ENCODE data around the gene GPR171. TPM values are rescaled to one million over a fixed set of nuclear protein-coding genes. Genes with fewer than 3 reads are reported as not detected.

GPR171 gene
- total and polyA plus RNA-seq, 4 experiments from 2014 or later, result 116 to 156 (median 126) TPM

DNA sequence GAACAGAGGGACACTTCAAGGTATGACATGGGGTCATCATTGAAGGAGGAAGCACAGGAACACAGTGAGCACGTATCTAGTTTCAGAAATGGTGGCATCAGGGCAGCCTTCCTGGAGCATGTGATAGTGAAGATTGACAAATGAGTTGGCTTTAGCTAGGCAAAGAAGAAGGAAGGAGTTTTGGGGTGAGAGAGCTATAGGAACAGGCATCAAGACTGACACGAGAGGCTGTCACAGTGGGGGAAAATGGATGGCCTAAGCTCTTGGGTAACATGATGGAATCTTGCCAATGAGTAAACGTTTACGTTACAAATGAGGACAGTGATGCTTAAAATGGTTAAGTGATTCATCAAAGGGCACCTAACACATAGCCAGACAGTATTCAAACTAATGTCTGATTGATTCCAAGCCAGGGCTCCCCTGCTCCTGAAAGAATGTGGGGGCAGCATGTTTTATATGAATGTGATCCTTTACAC, 23.1 kb upstream of the GPR171 start:
- ChIA-PET CTCF (ENCODE audit: partially characterized antibody) (interaction anchor here (0.9 to 8.4 kb wide), 11 partner anchors 8 to 613 kb away, joined by 3 to 200 read pairs (median 7); partner anchors contain the start of genes GPR171 and P2RY14), POLR2A (ENCODE audit: partially characterized antibody) (no interaction called here)
- peaks cover 26 to 42% (median 34%) of the 10 kb centered on the region in 4 donors for H3K4me1 Mint-ChIP-seq
- DNase-seq, result no peak
- H3K4me3 ChIP-seq (ENCODE audit: low read length in 2 of 2), result no peak overlapping the region
- H3K4me3 Mint-ChIP-seq, result peak overlapping the region in 3 of 8 donors; percentile 10 to 20 (median 10)
- H3K27me3 ChIP-seq (ENCODE audit: insufficient read depth, low read length), result no peaks in the 10 kb centered on the region
- peaks cover 23% of the 10 kb centered on the region for H3K4me1 ChIP-seq (ENCODE audit: insufficient read depth, low read length)
- peaks cover 1 to 11% (median 6%) of the 10 kb centered on the region in 8 donors for H3K9me3 Mint-ChIP-seq
- peak overlapping the region; percentile 49 to 89 (median 67) for H3K27ac Mint-ChIP-seq
- peak overlapping the region; percentile 6 for H3K27ac ChIP-seq (ENCODE audit: low read depth, low read length)
- H3K36me3 Mint-ChIP-seq, result peaks cover 0 to 15% of the 10 kb centered on the region in 2 donors
- no peaks in the 10 kb centered on the region for H3K27me3 Mint-ChIP-seq
- no peaks in the 10 kb centered on the region for H3K36me3 ChIP-seq (ENCODE audit: insufficient read depth, low read length)
- no peaks in the 10 kb centered on the region for H3K9me3 ChIP-seq (ENCODE audit: control insufficient read depth in 1 of 2, low read length in 2 of 2)
- intact Hi-C loops (cut with micrococcal nuclease), result no loop called here

DNA sequence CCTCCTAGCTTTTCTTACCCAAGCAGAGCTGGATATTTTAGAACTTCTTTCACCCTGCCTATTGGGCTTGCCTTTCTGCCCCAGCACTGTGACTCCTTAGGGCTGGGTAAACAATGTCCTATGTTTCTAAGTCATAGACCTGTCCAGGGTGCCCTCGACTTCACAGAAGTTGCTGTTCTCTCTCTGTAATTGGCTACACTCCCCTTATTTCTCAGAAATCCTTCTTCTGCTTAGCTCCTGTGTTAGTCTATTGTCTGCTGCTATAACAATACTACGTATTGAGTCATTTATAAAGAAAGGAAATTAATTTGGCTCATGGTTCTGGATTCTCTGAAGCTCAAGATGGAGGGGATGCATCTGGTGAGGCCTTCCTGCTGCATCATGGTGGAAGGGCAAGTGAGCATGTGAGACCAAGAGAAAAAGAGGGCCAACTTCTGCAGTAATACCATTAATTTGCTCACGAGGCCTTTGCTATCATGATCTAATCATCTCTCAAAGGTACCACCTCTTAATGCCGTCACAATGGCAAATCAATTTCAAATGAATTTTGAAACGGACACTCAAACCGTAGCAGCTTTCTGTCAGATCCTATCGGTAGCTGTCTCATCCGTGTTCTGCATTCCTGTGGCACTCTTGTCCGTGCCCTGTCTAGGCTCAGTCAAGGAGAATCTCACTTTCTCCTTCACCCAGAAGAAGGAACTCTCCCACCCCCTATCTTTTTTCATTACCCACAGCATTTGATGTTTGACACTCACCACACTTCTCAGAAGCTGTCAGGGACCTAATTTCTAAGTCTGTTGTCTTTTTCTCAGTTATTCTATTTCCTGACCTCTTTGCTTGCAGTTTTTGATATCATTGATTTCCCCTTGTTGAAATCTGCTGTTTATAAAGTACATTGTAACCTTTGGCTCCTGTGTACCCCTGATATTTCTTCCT, 22.3 kb upstream of the GPR171 start:
- Mint-ChIP-seq H3K4me1 (peaks cover 19 to 34% (median 26%) of the 10 kb centered on the region in 4 donors), H3K9me3 (peaks cover 2 to 15% (median 6%) of the 10 kb centered on the region in 8 donors), H3K27ac (peak overlapping the region; percentile 49 to 89 (median 83)), H3K27me3 (no peaks in the 10 kb centered on the region), H3K36me3 (peaks cover 0 to 20% of the 10 kb centered on the region in 2 donors), H3K4me3 (peak overlapping the region in 3 of 8 donors; percentile 10 to 13 (median 10))
- H3K36me3 ChIP-seq (ENCODE audit: insufficient read depth, low read length), result no peaks in the 10 kb centered on the region
- no peak overlapping the region for H3K4me3 ChIP-seq (ENCODE audit: low read length in 2 of 2)
- no peaks in the 10 kb centered on the region for H3K9me3 ChIP-seq (ENCODE audit: control insufficient read depth in 1 of 2, low read length in 2 of 2)
- peaks cover 16% of the 10 kb centered on the region for H3K4me1 ChIP-seq (ENCODE audit: insufficient read depth, low read length)
- DNase-seq, result peak in 1 of 5 donors; percentile 14
- POLR2A ChIA-PET (ENCODE audit: partially characterized antibody), result interaction anchor here (1.2 kb wide), 1 partner anchor 24 kb away, joined by 5 read pairs; no protein-coding TSS in a partner anchor
- H3K27ac ChIP-seq (ENCODE audit: low read depth, low read length), result no peak overlapping the region
- no peaks in the 10 kb centered on the region for H3K27me3 ChIP-seq (ENCODE audit: insufficient read depth, low read length)
- CTCF ChIA-PET (ENCODE audit: partially characterized antibody), result interaction anchor here (0.6 to 8.4 kb wide), 14 partner anchors 8 to 614 kb away, joined by 3 to 200 read pairs (median 6); partner anchors contain the start of genes ERICH6, GPR171 and P2RY14
- intact Hi-C loops (cut with micrococcal nuclease), result no loop called here

DNA sequence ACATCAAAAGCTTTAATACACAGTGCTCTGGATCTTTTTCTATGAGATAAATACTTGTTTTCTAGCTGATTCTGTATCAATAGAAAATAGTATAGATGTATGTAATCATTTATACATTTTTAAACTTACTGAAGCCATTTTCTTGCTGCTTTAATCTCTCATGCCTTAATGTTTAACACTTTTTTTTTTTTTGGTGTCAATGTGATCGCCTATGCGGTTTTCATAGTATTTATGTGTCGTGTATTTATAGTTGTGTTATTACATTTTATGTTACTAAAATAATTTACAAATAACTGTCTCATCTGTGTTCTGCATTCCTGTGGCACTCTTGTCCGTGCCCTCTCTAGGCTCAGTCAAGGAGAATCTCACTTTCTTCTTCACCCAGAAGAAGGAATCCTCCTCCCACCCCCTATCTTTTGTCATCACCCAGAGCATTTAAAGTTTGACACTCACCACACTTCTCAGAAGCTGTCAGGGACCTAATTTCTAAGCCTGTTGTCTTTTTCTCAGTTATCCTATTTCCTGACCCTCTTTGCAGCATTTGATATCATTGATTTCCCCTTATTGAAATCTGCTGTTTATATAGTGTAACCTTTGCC, 21.4 kb upstream of the GPR171 start:
- H3K4me3 Mint-ChIP-seq, result peak overlapping the region in 1 of 8 donors; percentile 35
- peaks cover 0 to 20% of the 10 kb centered on the region in 2 donors for H3K36me3 Mint-ChIP-seq
- no peak for DNase-seq
- intact Hi-C loops (cut with micrococcal nuclease), result no loop called here
- H3K4me1 ChIP-seq (ENCODE audit: insufficient read depth, low read length), result peaks cover 16% of the 10 kb centered on the region
- H3K27ac Mint-ChIP-seq, result peak overlapping the region in 6 of 7 donors; percentile 2 to 89 (median 20)
- CTCF ChIA-PET (ENCODE audit: partially characterized antibody), result interaction anchor here (0.6 to 8.4 kb wide), 11 partner anchors 7 to 520 kb away, joined by 3 to 200 read pairs (median 8); partner anchors contain the start of genes ERICH6, GPR171 and P2RY14
- H3K36me3 ChIP-seq (ENCODE audit: insufficient read depth, low read length), result no peaks in the 10 kb centered on the region
- no peaks in the 10 kb centered on the region for H3K27me3 ChIP-seq (ENCODE audit: insufficient read depth, low read length)
- no peaks in the 10 kb centered on the region for H3K9me3 ChIP-seq (ENCODE audit: control insufficient read depth in 1 of 2, low read length in 2 of 2)
- H3K27ac ChIP-seq (ENCODE audit: low read depth, low read length), result no peak overlapping the region
- H3K27me3 Mint-ChIP-seq, result no peaks in the 10 kb centered on the region
- H3K4me1 Mint-ChIP-seq, result peaks cover 17 to 31% (median 24%) of the 10 kb centered on the region in 4 donors
- peaks cover 2 to 15% (median 6%) of the 10 kb centered on the region in 8 donors for H3K9me3 Mint-ChIP-seq
- POLR2A ChIA-PET (ENCODE audit: partially characterized antibody), result interaction anchor here (1.2 kb wide), 1 partner anchor 23 kb away, joined by 5 read pairs; no protein-coding TSS in a partner anchor
- no peak overlapping the region for H3K4me3 ChIP-seq (ENCODE audit: low read length in 2 of 2)

GRCh38 chr3:151219056-151219455, 16.0 kb upstream of the GPR171 start:
- Mint-ChIP-seq H3K36me3 (peaks cover 0 to 20% of the 10 kb centered on the region in 2 donors), H3K27me3 (no peaks in the 10 kb centered on the region), H3K4me3 (no peak overlapping the region), H3K27ac (no peak overlapping the region), H3K9me3 (peaks cover 2 to 15% (median 6%) of the 10 kb centered on the region in 8 donors), H3K4me1 (no peaks in the 10 kb centered on the region)
- CTCF ChIA-PET (ENCODE audit: partially characterized antibody), result interaction anchor here (1.2 to 3.0 kb wide), 4 partner anchors 8 to 57 kb away, joined by 3 to 23 read pairs (median 6); no protein-coding TSS in a partner anchor
- POLR2A ChIA-PET (ENCODE audit: partially characterized antibody), result interaction anchor here (1.2 to 1.4 kb wide), 2 partner anchors 10 to 18 kb away, joined by 3 read pairs; no protein-coding TSS in a partner anchor
- no peak overlapping the region for H3K4me3 ChIP-seq (ENCODE audit: low read length in 2 of 2)
- no peaks in the 10 kb centered on the region for H3K36me3 ChIP-seq (ENCODE audit: insufficient read depth, low read length)
- intact Hi-C loops (cut with micrococcal nuclease), result no loop called here
- no peaks in the 10 kb centered on the region for H3K9me3 ChIP-seq (ENCODE audit: control insufficient read depth in 1 of 2, low read length in 2 of 2)
- H3K27ac ChIP-seq (ENCODE audit: low read depth, low read length), result no peak overlapping the region
- no peaks in the 10 kb centered on the region for H3K4me1 ChIP-seq (ENCODE audit: insufficient read depth, low read length)
- no peak for DNase-seq
- no peaks in the 10 kb centered on the region for H3K27me3 ChIP-seq (ENCODE audit: insufficient read depth, low read length)

- POLR2A ChIA-PET (ENCODE audit: partially characterized antibody), result interaction anchor here (1.2 kb wide), 1 partner anchor 9 kb away, joined by 3 read pairs; no protein-coding TSS in a partner anchor
- no peak for DNase-seq
Measured at GRCh38 chr3:151218136-151218535, 15.1 kb upstream of the GPR171 start.

DNA sequence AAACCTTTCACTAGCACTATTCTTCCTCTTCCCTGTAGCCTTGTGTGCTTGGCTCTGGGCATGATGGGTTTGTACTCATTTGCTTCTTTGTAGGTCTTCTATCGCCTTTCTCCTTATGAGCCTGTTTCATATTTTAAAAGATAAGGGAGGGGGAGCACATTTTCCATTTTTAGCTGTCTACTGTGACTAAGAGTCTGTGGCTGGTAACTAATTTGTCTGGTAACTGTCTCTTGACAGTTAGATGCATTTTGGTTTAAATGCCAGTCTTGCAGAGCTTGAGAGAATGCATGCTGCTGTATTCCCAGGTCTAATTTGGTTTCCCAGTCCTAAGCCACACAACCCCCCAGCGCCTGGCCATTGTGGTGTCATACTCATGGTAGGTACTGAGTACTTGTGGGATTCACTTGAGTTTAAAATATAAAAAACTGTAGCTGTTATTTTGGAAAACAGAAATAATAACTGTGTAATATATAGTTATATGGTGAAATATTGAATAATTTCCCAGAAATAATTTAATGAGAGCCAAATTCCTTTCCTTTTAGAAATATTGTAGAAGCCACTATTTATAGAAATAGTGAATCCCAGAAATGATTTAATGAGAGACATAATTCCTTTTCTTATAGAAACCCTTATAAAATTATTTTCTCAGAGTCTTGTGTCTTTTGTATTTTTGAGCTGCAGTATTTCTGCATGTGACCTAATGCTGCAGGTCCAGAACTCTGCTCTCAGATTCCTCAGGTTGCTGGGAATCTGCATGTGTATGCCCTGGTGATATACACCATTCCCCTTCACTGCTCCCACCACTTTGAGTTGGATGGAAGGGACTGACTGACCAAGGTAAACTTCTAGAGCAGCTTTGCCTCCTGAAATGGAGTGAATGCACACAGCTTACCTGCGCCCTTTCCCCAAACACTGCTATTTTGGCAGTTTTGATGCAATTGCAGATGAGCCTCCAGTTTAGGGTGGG, 13.9 kb upstream of the GPR171 start:
- ChIA-PET POLR2A (ENCODE audit: partially characterized antibody) (interaction anchor here (1.3 kb wide), 1 partner anchor 9 kb away, joined by 7 read pairs; no protein-coding TSS in a partner anchor), CTCF (ENCODE audit: partially characterized antibody) (interaction anchor here (1.3 to 3.0 kb wide), 4 partner anchors 9 to 49 kb away, joined by 3 to 23 read pairs (median 8); no protein-coding TSS in a partner anchor)
- Histone ChIP-seq H3K4me1 (ENCODE audit: insufficient read depth, low read length) (no peaks in the 10 kb centered on the region), H3K4me3 (ENCODE audit: low read length in 2 of 2) (no peak overlapping the region), H3K27ac (ENCODE audit: low read depth, low read length) (no peak overlapping the region), H3K36me3 (ENCODE audit: insufficient read depth, low read length) (no peaks in the 10 kb centered on the region), H3K9me3 (ENCODE audit: control insufficient read depth in 1 of 2, low read length in 2 of 2) (no peaks in the 10 kb centered on the region), H3K27me3 (ENCODE audit: insufficient read depth, low read length) (no peaks in the 10 kb centered on the region)
- DNase-seq, result no peak
- Mint-ChIP-seq H3K27ac (no peak overlapping the region), H3K36me3 (peaks cover 0 to 11% of the 10 kb centered on the region in 2 donors), H3K9me3 (peaks cover 0 to 10% (median under 1%) of the 10 kb centered on the region in 8 donors), H3K27me3 (no peaks in the 10 kb centered on the region), H3K4me1 (no peaks in the 10 kb centered on the region), H3K4me3 (no peak overlapping the region)
- intact Hi-C loops (cut with micrococcal nuclease), result no loop called here

More at GRCh38 chr3:151218136-151218535, 15.1 kb upstream of the GPR171 start:
- Mint-ChIP-seq H3K36me3 (peaks cover 0 to 20% of the 10 kb centered on the region in 2 donors), H3K27me3 (no peaks in the 10 kb centered on the region), H3K9me3 (peaks cover 2 to 15% (median 6%) of the 10 kb centered on the region in 8 donors), H3K4me3 (no peak overlapping the region), H3K27ac (no peak overlapping the region), H3K4me1 (no peaks in the 10 kb centered on the region)
- no peaks in the 10 kb centered on the region for H3K27me3 ChIP-seq (ENCODE audit: insufficient read depth, low read length)
- intact Hi-C loops (cut with micrococcal nuclease), result no loop called here
- H3K4me1 ChIP-seq (ENCODE audit: insufficient read depth, low read length), result no peaks in the 10 kb centered on the region
- CTCF ChIA-PET (ENCODE audit: partially characterized antibody), result interaction anchor here (1.2 to 3.0 kb wide), 5 partner anchors 9 to 60 kb away, joined by 3 to 23 read pairs (median 7); partner anchors contain the start of gene P2RY14
- no peak overlapping the region for H3K4me3 ChIP-seq (ENCODE audit: low read length in 2 of 2)
- H3K9me3 ChIP-seq (ENCODE audit: control insufficient read depth in 1 of 2, low read length in 2 of 2), result no peaks in the 10 kb centered on the region
- no peaks in the 10 kb centered on the region for H3K36me3 ChIP-seq (ENCODE audit: insufficient read depth, low read length)
- no peak overlapping the region for H3K27ac ChIP-seq (ENCODE audit: low read depth, low read length)

Measured in CD4-positive, alpha-beta memory T cell (primary cell).